OCI-LY7 (cell line): ENCODE measurements around the gene SUGP2.

Source experiments
- EZH2phosphoT487 ChIP-seq: fragments of 200-600 bp; sonication (generic); IDR thresholded peaks from 2 replicates; pipeline ENCODE4 v1.6.1; 2018; ENCODE audit warnings: low read depth, borderline replicate concordance, mild to moderate bottlenecking, mixed run types, antibody characterized with exemption, low read length, moderate library complexity, mixed read lengths
- TF ChIP-seq, protein P1 (sequence below): fragments of 200-600 bp; sonication (generic); conservative IDR thresholded peaks from 2 replicates; pipeline ENCODE4 v1.5.1; 2014; ENCODE audit warnings: mild to moderate bottlenecking, antibody characterized with exemption, low read length, moderate library complexity, mixed read lengths

DNA sequence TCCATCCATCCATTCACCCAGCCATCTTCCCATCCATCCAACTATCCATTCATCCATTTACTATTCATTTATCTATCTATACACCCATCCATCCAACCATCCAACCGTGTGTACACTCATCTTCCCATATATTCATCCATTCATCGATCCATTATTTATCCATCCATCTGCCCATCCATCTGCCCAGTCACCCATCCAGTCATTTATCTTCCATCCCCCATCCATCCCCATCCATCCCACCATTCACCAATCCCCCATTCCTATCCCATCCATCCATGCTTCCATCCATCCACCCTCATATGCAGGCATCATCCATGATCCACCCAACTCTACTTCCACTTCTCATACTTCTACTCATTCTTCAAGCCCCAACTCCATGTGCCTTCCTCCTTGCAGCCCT, 78.3 kb downstream of the SUGP2 start:
- TF ChIP-seq, protein P1, sequence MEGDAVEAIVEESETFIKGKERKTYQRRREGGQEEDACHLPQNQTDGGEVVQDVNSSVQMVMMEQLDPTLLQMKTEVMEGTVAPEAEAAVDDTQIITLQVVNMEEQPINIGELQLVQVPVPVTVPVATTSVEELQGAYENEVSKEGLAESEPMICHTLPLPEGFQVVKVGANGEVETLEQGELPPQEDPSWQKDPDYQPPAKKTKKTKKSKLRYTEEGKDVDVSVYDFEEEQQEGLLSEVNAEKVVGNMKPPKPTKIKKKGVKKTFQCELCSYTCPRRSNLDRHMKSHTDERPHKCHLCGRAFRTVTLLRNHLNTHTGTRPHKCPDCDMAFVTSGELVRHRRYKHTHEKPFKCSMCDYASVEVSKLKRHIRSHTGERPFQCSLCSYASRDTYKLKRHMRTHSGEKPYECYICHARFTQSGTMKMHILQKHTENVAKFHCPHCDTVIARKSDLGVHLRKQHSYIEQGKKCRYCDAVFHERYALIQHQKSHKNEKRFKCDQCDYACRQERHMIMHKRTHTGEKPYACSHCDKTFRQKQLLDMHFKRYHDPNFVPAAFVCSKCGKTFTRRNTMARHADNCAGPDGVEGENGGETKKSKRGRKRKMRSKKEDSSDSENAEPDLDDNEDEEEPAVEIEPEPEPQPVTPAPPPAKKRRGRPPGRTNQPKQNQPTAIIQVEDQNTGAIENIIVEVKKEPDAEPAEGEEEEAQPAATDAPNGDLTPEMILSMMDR = no peak
- TF ChIP-seq EZH2phosphoT487 = no peak
